Testis (tissue), 2 donors: ENCODE measurements around the gene INAVA.

Experiments used
- POLR2A ChIP-seq: fragments of 450-650 bp; IDR thresholded peaks from one replicate; pipeline ENCODE4 v1.6.1; 2017; ENCODE audit warnings: antibody characterized with exemption, mild to moderate bottlenecking, moderate library complexity
- TF ChIP-seq, protein P1 (sequence below), 3 experiments: fragments of 450-650 bp in 2 of 3; fragments of 200-600 bp in 1 of 3; sonication (generic) in 1 of 3; IDR thresholded peaks; one replicate each; pipeline ENCODE4 v1.5.1; 2016 to 2019; ENCODE audit warnings: antibody characterized with exemption in 3 of 3, mild to moderate bottlenecking in 2 of 3, moderate library complexity in 1 of 3

DNA sequence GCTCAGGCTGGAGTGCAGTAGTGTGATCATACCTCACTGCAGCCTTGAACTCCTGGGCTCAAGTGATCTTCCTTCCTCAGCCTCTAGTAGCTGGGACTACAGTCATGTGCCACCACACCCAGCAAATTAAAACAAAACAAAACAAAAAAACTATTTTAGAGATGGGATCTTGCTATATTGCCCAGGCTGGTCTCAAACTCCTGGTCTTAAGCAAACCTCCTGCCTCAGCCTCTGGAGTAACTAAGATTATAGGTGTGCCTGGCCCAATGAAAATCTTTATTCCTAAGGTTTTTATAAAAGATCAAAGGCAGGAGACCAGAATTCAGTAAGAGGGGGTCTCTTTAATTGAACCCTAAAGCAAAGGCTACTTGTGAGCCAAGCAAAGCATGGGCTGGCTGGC lies 10.1 kb downstream of the INAVA start:
- TF ChIP-seq, protein P1, sequence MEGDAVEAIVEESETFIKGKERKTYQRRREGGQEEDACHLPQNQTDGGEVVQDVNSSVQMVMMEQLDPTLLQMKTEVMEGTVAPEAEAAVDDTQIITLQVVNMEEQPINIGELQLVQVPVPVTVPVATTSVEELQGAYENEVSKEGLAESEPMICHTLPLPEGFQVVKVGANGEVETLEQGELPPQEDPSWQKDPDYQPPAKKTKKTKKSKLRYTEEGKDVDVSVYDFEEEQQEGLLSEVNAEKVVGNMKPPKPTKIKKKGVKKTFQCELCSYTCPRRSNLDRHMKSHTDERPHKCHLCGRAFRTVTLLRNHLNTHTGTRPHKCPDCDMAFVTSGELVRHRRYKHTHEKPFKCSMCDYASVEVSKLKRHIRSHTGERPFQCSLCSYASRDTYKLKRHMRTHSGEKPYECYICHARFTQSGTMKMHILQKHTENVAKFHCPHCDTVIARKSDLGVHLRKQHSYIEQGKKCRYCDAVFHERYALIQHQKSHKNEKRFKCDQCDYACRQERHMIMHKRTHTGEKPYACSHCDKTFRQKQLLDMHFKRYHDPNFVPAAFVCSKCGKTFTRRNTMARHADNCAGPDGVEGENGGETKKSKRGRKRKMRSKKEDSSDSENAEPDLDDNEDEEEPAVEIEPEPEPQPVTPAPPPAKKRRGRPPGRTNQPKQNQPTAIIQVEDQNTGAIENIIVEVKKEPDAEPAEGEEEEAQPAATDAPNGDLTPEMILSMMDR (IDR thresholded peaks at IDR 0.05) = no peak
- TF ChIP-seq POLR2A = no peak
